Left ventricle myocardium inferior (tissue), 1 donor: ENCODE data around the gene NHS. TPM values are rescaled to one million over a fixed set of nuclear protein-coding genes. Genes with fewer than 3 reads are reported as not detected.

ENCODE experiments used
- DNase-seq: peaks from one replicate; pipeline ENCODE4 v3.0.0-alpha.2; 2020
- H3K27ac ChIP-seq: fragments of 200-600 bp; replicated peaks from 2 replicates; pipeline ENCODE4 v1.8.0; 2021
- H3K27me3 ChIP-seq: fragments of 200-600 bp; 2 replicates; pipeline ENCODE4 v1.8.0; 2021; ENCODE audit warnings: low read depth
- H3K36me3 ChIP-seq: fragments of 200-600 bp; 2 replicates; pipeline ENCODE4 v1.8.0; 2021
- H3K4me1 ChIP-seq: fragments of 200-600 bp; 2 replicates; pipeline ENCODE4 v1.8.0; 2021
- H3K4me3 ChIP-seq: fragments of 200-600 bp; 2 replicates; pipeline ENCODE4 v1.8.0; 2021; ENCODE audit warnings: mild to moderate bottlenecking, moderate library complexity
- H3K9me3 ChIP-seq: fragments of 200-600 bp; replicated peaks from 2 replicates; pipeline ENCODE4 v1.8.0; 2021
- CTCF ChIP-seq: fragments of 200-600 bp; IDR thresholded peaks from 2 replicates; pipeline ENCODE4 v1.8.0; 2021; ENCODE audit warnings: antibody characterized with exemption, mild to moderate bottlenecking, borderline replicate concordance
- intact Hi-C: fragments of 100-400 bp; cut with micrococcal nuclease; formaldehyde crosslinking; loops from one replicate; pipeline ENCODE4 v1.11.0; 2022
- total RNA-seq: library from RNA; stranded (reverse); fragmentation: NEBNext Ultra II Directional; extraction: Animal tissue kit (Norgen Biotek cat#: 25700); gene quantifications from one replicate; pipeline ENCODE4 v1.2.1, GENCODE V29; 2021
- donor health status: DM: no; HTN: yes; CAD: no; lungs with severe emphysema.

NHS gene
- total RNA-seq, 1 donor from 2014 or later, result 1.0 TPM

- intact Hi-C loops, result no loop called here
- Histone ChIP-seq H3K27ac (no peak overlapping the region), H3K4me3 (no peak overlapping the region)
Measured at GRCh38 chrX:17554914-17555313, 179.9 kb downstream of the NHS start.

GRCh38 chrX:17555846-17556245, 180.8 kb downstream of the NHS start:
- Histone ChIP-seq H3K27me3 (no peaks in the 10 kb centered on the region), H3K4me1 (no peaks in the 10 kb centered on the region), H3K36me3 (no peaks in the 10 kb centered on the region), H3K4me3 (no peak overlapping the region), H3K27ac (no peak overlapping the region), H3K9me3 (no peaks in the 10 kb centered on the region)
- no peak for DNase-seq
- no peak for TF ChIP-seq CTCF
- intact Hi-C loops, result no loop called here

More at GRCh38 chrX:17554914-17555313, 179.9 kb downstream of the NHS start:
- TF ChIP-seq CTCF, result no peak
- Histone ChIP-seq H3K36me3 (no peaks in the 10 kb centered on the region), H3K4me1 (no peaks in the 10 kb centered on the region), H3K9me3 (no peaks in the 10 kb centered on the region), H3K27me3 (no peaks in the 10 kb centered on the region)
- DNase-seq, result no peak

- DNase-seq, result no peak
- H3K4me1 ChIP-seq, result no peaks in the 10 kb centered on the region
- no peak overlapping the region for H3K4me3 ChIP-seq
- no peaks in the 10 kb centered on the region for H3K9me3 ChIP-seq
- no peak for TF ChIP-seq CTCF
- no peaks in the 10 kb centered on the region for H3K36me3 ChIP-seq
- no peak overlapping the region for H3K27ac ChIP-seq
- intact Hi-C loops, result no loop called here
- no peaks in the 10 kb centered on the region for H3K27me3 ChIP-seq
Measured at GRCh38 chrX:17559728-17560379, 184.9 kb downstream of the NHS start.

- Histone ChIP-seq H3K4me1 (no peaks in the 10 kb centered on the region), H3K4me3 (no peak overlapping the region), H3K9me3 (no peaks in the 10 kb centered on the region), H3K27me3 (no peaks in the 10 kb centered on the region), H3K27ac (no peak overlapping the region), H3K36me3 (no peaks in the 10 kb centered on the region)
- intact Hi-C loops, result no loop called here
- no peak for DNase-seq
- no peak for TF ChIP-seq CTCF
Measured at GRCh38 chrX:17560385-17560784, 185.4 kb downstream of the NHS start.

- intact Hi-C loops, result no loop called here
- no peak for DNase-seq
Measured at GRCh38 chrX:17563076-17563475, 188.1 kb downstream of the NHS start.

More at GRCh38 chrX:17563076-17563475, 188.1 kb downstream of the NHS start:
- H3K36me3 ChIP-seq, result no peaks in the 10 kb centered on the region
- H3K4me3 ChIP-seq, result no peak overlapping the region
- H3K9me3 ChIP-seq, result no peaks in the 10 kb centered on the region
- H3K4me1 ChIP-seq, result peaks cover 14% of the 10 kb centered on the region
- no peak for TF ChIP-seq CTCF
- H3K27me3 ChIP-seq, result no peaks in the 10 kb centered on the region
- H3K27ac ChIP-seq, result no peak overlapping the region
